Hepatocyte (in vitro differentiated cells): ENCODE results near the gene CTTN.

Experiments
- EZH2phosphoT487 ChIP-seq: fragments of 200-600 bp; sonication (generic); IDR thresholded peaks from one replicate; pipeline ENCODE4 v1.6.1; 2018; ENCODE audit warnings: antibody characterized with exemption, mild to moderate bottlenecking, low read depth, moderate library complexity; ENCODE audit not compliant: unreplicated experiment, severe bottlenecking
- TF ChIP-seq, protein P1 (sequence below): fragments of 200-600 bp; sonication (generic); IDR thresholded peaks from 2 replicates; pipeline ENCODE4 v1.5.1; 2016; ENCODE audit warnings: antibody characterized with exemption, mild to moderate bottlenecking; ENCODE audit not compliant: poor library complexity

DNA sequence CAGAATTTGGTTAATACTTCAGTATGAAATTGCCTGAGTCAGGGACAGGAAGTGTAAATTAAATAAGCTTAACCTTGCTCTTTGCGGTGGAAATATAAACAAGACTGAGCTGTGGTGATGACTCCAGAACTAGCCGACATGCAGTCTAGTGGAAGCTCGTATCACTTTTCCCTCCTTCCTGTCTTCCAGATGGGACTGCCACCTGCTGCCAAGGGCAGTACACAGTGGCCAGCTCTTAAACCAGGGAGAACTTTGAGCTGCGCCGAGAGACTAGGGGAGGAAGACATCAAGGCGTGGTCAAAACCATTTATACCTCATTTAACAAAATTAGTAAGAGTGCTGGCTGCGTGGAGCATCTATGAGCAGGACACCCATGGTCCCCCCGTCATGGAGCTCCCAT lies 31.3 kb upstream of the CTTN start:
- TF ChIP-seq, protein P1, sequence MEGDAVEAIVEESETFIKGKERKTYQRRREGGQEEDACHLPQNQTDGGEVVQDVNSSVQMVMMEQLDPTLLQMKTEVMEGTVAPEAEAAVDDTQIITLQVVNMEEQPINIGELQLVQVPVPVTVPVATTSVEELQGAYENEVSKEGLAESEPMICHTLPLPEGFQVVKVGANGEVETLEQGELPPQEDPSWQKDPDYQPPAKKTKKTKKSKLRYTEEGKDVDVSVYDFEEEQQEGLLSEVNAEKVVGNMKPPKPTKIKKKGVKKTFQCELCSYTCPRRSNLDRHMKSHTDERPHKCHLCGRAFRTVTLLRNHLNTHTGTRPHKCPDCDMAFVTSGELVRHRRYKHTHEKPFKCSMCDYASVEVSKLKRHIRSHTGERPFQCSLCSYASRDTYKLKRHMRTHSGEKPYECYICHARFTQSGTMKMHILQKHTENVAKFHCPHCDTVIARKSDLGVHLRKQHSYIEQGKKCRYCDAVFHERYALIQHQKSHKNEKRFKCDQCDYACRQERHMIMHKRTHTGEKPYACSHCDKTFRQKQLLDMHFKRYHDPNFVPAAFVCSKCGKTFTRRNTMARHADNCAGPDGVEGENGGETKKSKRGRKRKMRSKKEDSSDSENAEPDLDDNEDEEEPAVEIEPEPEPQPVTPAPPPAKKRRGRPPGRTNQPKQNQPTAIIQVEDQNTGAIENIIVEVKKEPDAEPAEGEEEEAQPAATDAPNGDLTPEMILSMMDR = no peak
- no peak for TF ChIP-seq EZH2phosphoT487
